ENCODE results near the gene GSKIP. TPM values are rescaled to one million over a fixed set of nuclear protein-coding genes. Genes with fewer than 3 reads are reported as not detected.
"Not testable (repeated sequence)": the region's sequence is repeated elsewhere in the genome, so short reads cannot be mapped to it uniquely, and the experiment has no call there.

The GSKIP gene, protein sequence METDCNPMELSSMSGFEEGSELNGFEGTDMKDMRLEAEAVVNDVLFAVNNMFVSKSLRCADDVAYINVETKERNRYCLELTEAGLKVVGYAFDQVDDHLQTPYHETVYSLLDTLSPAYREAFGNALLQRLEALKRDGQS
- 16.3 and 19.3 TPM in 2 replicates for total RNA-seq

DNA sequence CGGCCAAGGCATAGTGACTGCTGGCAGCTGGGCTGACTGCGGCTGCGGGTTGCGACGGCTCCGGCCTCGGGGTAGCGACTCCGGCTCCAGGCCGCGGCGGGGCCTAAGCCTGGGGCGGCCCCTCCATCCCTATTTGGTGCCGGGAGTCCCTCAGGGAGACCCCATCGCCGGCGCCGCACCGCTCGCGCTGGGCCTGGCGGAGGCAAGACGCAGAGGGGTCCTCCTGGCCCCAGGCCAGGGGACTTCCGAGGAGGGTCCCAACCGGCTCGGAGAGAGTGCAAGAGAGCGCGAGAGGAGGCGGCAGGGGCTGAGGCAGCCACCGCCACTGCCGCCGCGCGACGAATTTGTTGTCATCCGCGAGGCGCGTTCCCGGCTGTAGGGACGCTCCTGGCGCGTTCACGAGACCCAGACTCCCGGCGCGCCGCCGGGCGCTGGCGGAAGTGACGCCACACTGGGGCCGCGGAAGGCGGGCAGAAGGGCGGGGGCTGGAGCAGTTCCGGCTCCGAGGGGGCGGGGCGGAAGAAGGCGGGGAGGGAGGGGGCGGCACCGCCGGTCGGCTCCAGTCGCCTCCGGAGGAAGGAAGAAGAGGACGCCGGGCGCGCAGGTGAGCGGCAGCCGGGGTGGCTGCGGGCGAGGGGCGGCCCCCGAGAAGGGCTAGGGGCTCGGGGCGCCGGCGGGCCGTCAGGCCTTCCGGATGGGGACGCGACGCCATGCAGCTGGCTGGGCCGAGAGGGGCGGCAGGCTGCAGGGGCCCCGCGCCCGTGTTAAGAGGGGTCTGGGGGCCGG is at the start of gene GSKIP, which contains the start of gene ATG2B:
TSS of gene GSKIP (plus strand) at position 562 of the 786 bp plus-strand sequence. CDS start 18,722 bp downstream, outside the sequence.
TSS of gene ATG2B (minus strand) at position 377 of the 786 bp plus-strand sequence. CDS start at position 12, 365 bp downstream.
- Mint-ChIP-seq H3K27me3 (no peaks in the 10 kb centered on the region), H3K4me3 (peak within 1 kb of the TSS; percentile 96), H3K36me3 (ENCODE audit: low read depth) (peaks cover 13% of the 10 kb centered on the region), H3K9me3 (no peaks in the 10 kb centered on the region), H3K4me1 (peaks cover 33% of the 10 kb centered on the region), H3K27ac (peak within 1 kb of the TSS; percentile 96)
- DNase-seq, result peak; percentile 99
- intact Hi-C loops (cut with micrococcal nuclease), result loop anchor here (1.0 to 5.0 kb wide), 4 partner anchors 28 to 829 kb away; partner anchors contain the start of genes PAPOLA and VRK1

GRCh38 chr14:96316087-96316486 is 47.2 kb upstream of the GSKIP start:
- Mint-ChIP-seq H3K4me3 (no peak overlapping the region), H3K27ac (no peak overlapping the region), H3K9me3 (no peaks in the 10 kb centered on the region), H3K27me3 (no peaks in the 10 kb centered on the region), H3K4me1 (peaks cover 3% of the 10 kb centered on the region), H3K36me3 (ENCODE audit: low read depth) (peaks cover 31% of the 10 kb centered on the region)
- no peak for DNase-seq
- intact Hi-C loops (cut with micrococcal nuclease), result no loop called here

- Mint-ChIP-seq H3K27me3 (no peaks in the 10 kb centered on the region), H3K27ac (no peak overlapping the region), H3K4me1 (peaks cover 3% of the 10 kb centered on the region), H3K4me3 (no peak overlapping the region), H3K36me3 (ENCODE audit: low read depth) (peaks cover 35% of the 10 kb centered on the region), H3K9me3 (no peaks in the 10 kb centered on the region)
- intact Hi-C loops (cut with micrococcal nuclease), result no loop called here
- DNase-seq, result no peak
These were observed 44.5 kb upstream of the GSKIP start for GRCh38 chr14:96318836-96319235.

DNA sequence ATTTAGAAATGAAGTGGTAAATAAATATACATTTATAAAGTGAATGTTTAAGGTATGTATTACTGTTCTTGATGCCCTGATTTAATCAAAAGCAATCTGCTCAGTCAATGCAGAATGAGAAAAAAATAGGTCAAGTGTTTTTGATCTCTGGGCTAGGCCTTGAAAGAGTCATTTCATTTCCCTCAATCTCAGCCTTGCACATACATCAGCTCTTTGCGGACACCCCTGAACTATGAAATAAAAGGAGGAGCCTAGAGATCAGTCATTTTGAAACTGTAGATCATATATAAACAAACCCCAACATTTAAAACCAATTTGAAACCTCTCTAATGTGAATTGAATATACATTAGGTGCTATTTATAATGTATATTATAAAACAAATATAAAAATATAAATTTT is 42.7 kb upstream of the GSKIP start:
- intact Hi-C loops (cut with micrococcal nuclease), result no loop called here
- no peaks in the 10 kb centered on the region for H3K27me3 Mint-ChIP-seq
- H3K27ac Mint-ChIP-seq, result no peak overlapping the region
- peaks cover 32% of the 10 kb centered on the region for H3K36me3 Mint-ChIP-seq (ENCODE audit: low read depth)
- DNase-seq, result no peak
- no peak overlapping the region for H3K4me3 Mint-ChIP-seq
- no peaks in the 10 kb centered on the region for H3K9me3 Mint-ChIP-seq
- peaks cover 3% of the 10 kb centered on the region for H3K4me1 Mint-ChIP-seq

DNA sequence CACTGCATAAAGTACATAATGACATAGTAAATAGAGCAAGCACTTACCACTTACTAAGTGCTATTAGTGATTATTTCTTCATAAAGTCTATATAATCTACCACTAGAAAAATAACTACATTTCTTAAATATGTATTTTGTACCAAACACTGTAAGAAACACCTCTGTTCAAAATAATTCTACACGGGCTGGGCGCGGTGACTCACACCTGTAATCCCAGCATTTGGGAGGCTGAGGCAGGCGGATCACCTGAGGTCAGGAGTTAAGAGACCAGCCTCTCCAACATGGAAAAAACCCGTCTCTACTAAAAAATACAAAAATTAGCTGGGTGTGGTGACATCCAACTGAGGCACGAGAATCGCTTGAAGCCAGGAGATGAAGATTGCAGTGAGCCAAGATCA is 39.1 kb upstream of the GSKIP start:
- Mint-ChIP-seq H3K4me1 (peaks cover 3% of the 10 kb centered on the region), H3K9me3 (no peaks in the 10 kb centered on the region), H3K36me3 (ENCODE audit: low read depth) (peaks cover 21% of the 10 kb centered on the region), H3K27ac (no peak overlapping the region), H3K4me3 (no peak overlapping the region), H3K27me3 (no peaks in the 10 kb centered on the region)
- no peak for DNase-seq
- intact Hi-C loops (cut with micrococcal nuclease), result no loop called here

GRCh38 chr14:96338551-96338950 is 24.8 kb upstream of the GSKIP start:
- no peak overlapping the region for H3K4me3 Mint-ChIP-seq
- peaks cover 30% of the 10 kb centered on the region for H3K36me3 Mint-ChIP-seq (ENCODE audit: low read depth)

GRCh38 chr14:96341323-96341722 is 22.0 kb upstream of the GSKIP start:
- Mint-ChIP-seq H3K9me3 (peaks cover 3% of the 10 kb centered on the region), H3K4me3 (no peak overlapping the region), H3K27ac (no peak overlapping the region), H3K36me3 (ENCODE audit: low read depth) (peaks cover 28% of the 10 kb centered on the region), H3K27me3 (no peaks in the 10 kb centered on the region), H3K4me1 (no peaks in the 10 kb centered on the region)
- no peak for DNase-seq
- intact Hi-C loops (cut with micrococcal nuclease), result no loop called here

More at GRCh38 chr14:96338551-96338950, 24.8 kb upstream of the GSKIP start:
- H3K27me3 Mint-ChIP-seq, result no peaks in the 10 kb centered on the region
- no peaks in the 10 kb centered on the region for H3K4me1 Mint-ChIP-seq
- no peak for DNase-seq
- H3K9me3 Mint-ChIP-seq, result peaks cover 3% of the 10 kb centered on the region
- intact Hi-C loops (cut with micrococcal nuclease), result no loop called here
- no peak overlapping the region for H3K27ac Mint-ChIP-seq

DNA sequence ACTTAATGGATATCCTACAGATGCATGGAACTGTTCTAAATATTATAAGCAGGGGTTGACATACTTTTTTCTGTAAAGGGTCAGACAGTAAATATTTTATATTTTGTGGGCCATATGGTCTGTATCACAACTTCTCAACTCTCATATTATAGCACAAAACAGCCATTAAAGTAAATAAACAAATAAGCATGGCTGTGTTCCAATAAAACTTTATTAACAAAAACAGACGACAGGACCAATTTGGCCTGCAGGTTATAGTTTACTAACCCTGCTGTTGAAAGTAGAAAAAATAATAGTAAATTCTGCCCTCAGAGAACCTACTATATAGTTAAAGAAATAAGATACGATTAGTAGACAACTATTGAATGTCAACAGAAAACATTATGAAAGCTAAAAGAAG is 17.7 kb upstream of the GSKIP start:
- H3K27ac Mint-ChIP-seq, result no peak overlapping the region
- H3K27me3 Mint-ChIP-seq, result no peaks in the 10 kb centered on the region
- intact Hi-C loops (cut with micrococcal nuclease), result no loop called here
- no peak overlapping the region for H3K4me3 Mint-ChIP-seq
- H3K4me1 Mint-ChIP-seq, result peaks cover 8% of the 10 kb centered on the region
- no peaks in the 10 kb centered on the region for H3K9me3 Mint-ChIP-seq
- peaks cover 24% of the 10 kb centered on the region for H3K36me3 Mint-ChIP-seq (ENCODE audit: low read depth)
- no peak for DNase-seq

GRCh38 chr14:96347957-96348356 is 15.4 kb upstream of the GSKIP start:
- peaks cover 17% of the 10 kb centered on the region for H3K36me3 Mint-ChIP-seq (ENCODE audit: low read depth)
- H3K9me3 Mint-ChIP-seq; intact Hi-C loops (cut with micrococcal nuclease); H3K27ac Mint-ChIP-seq; H3K27me3 Mint-ChIP-seq; H3K4me1 Mint-ChIP-seq; H3K4me3 Mint-ChIP-seq; DNase-seq: not testable (repeated sequence)

DNA sequence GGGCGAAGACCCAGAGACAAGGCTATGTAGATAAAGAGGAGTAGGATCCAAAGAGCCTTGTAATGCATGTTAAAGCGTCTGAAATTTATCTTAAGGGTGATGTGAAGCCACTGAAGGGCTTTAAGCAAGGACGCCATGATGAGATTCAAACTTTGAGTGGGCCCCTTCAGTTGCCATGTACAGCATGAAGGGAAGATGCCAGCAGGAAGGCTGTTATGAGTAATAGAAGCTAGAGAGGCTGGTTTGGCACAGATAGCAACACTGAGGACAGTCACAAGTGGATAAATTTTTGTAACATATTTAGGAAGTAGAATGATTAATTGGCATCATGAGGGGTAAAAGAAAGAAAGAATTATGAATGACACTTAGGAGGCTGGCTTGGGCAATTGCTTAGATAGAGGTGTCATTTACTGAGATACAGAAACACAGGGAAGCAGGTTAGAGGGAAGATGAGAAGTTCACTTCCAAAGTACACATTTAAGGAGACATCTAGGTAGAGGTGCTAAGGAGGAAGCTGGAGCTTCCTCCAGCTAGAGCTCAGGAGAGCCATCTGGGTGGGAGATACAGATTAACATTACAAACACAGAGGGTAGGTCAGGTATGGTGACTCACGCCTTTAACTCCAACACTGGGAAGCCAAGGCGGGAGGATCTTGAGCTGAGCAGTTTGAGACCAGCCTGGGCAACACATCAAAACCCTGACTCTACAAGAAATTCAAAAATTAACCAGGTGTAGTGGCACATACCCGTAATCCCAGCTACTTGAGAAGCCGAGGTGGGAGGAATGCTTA is 13.8 kb upstream of the GSKIP start:
- Mint-ChIP-seq H3K4me1 (peaks cover 8% of the 10 kb centered on the region), H3K36me3 (ENCODE audit: low read depth) (peaks cover 15% of the 10 kb centered on the region), H3K4me3 (no peak overlapping the region), H3K27ac (no peak overlapping the region), H3K27me3 (no peaks in the 10 kb centered on the region), H3K9me3 (no peaks in the 10 kb centered on the region)
- no peak for DNase-seq
- intact Hi-C loops (cut with micrococcal nuclease), result no loop called here

GRCh38 chr14:96351986-96352385 is 11.3 kb upstream of the GSKIP start:
- intact Hi-C loops (cut with micrococcal nuclease), result no loop called here
- no peaks in the 10 kb centered on the region for H3K9me3 Mint-ChIP-seq
- DNase-seq, result no peak
- H3K4me1 Mint-ChIP-seq, result peaks cover 9% of the 10 kb centered on the region
- H3K27ac Mint-ChIP-seq, result no peak overlapping the region
- H3K27me3 Mint-ChIP-seq, result no peaks in the 10 kb centered on the region
- H3K36me3 Mint-ChIP-seq (ENCODE audit: low read depth), result peaks cover 18% of the 10 kb centered on the region
- H3K4me3 Mint-ChIP-seq, result no peak overlapping the region

GRCh38 chr14:96352708-96353107 is 10.6 kb upstream of the GSKIP start:
- Mint-ChIP-seq H3K27me3 (no peaks in the 10 kb centered on the region), H3K27ac (no peak overlapping the region), H3K4me1 (peaks cover 10% of the 10 kb centered on the region), H3K36me3 (ENCODE audit: low read depth) (peaks cover 14% of the 10 kb centered on the region), H3K9me3 (no peaks in the 10 kb centered on the region), H3K4me3 (no peak overlapping the region)
- intact Hi-C loops (cut with micrococcal nuclease), result no loop called here
- DNase-seq, result no peak

DNA sequence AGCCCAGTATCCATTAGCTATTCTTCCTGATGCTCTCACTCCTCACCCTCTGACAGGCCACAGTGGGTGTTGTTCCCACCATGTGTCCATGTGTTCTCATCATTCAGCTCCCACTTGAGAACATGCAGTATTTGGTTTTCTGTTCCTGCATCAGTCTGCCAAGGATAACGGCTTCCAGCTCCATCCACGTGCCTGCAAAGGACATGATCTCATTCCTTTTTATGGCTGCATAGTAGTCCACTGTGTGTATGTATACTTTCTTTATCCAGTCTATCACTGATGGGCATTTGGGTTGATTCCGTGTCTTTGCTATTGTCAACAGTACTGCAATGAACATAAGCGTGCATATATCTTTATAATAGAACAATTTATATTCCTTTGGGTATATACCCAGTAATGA is 9.1 kb upstream of the GSKIP start:
- no peak for DNase-seq
- no peak overlapping the region for H3K27ac Mint-ChIP-seq
- peaks cover 12% of the 10 kb centered on the region for H3K36me3 Mint-ChIP-seq (ENCODE audit: low read depth)
- H3K9me3 Mint-ChIP-seq, result no peaks in the 10 kb centered on the region
- H3K4me3 Mint-ChIP-seq, result no peak overlapping the region
- H3K27me3 Mint-ChIP-seq, result no peaks in the 10 kb centered on the region
- intact Hi-C loops (cut with micrococcal nuclease), result no loop called here
- peaks cover 10% of the 10 kb centered on the region for H3K4me1 Mint-ChIP-seq

GRCh38 chr14:96357216-96357615 is 6.1 kb upstream of the GSKIP start:
- Mint-ChIP-seq H3K4me1 (peaks cover 19% of the 10 kb centered on the region), H3K27ac (peak overlapping the region; percentile 0), H3K36me3 (ENCODE audit: low read depth) (peaks cover 17% of the 10 kb centered on the region), H3K27me3 (no peaks in the 10 kb centered on the region), H3K4me3 (no peak overlapping the region), H3K9me3 (no peaks in the 10 kb centered on the region)
- intact Hi-C loops (cut with micrococcal nuclease), result no loop called here
- DNase-seq, result no peak
